ENCODE data around the gene TOP2A.
"Not testable (repeated sequence)": the region's sequence is repeated elsewhere in the genome, so short reads cannot be mapped to it uniquely, and the experiment has no call there.

- not testable (repeated sequence) for TF ChIP-seq EZH2 (IDR thresholded peaks at IDR 0.05); POLR2AphosphoS5 (IDR thresholded peaks at IDR 0.05; ENCODE audit: borderline replicate concordance, low read depth, low read length); FOXP2 (optimal IDR thresholded peaks at IDR 0.05; ENCODE audit: control extremely low read depth, extremely low read length, insufficient read depth)
Observed at GRCh38 chr17:40386555-40386954, 31.1 kb downstream of the TOP2A start.
